C4-2B (cell line): ENCODE measurements around the gene CEP68.

Experiments
- CTCF ChIP-seq: fragments of 450-650 bp; conservative IDR thresholded peaks from 2 replicates; pipeline ENCODE4 v1.5.1; 2017; ENCODE audit warnings: mild to moderate bottlenecking
- ZFX ChIP-seq: fragments of 450-650 bp; IDR thresholded peaks from 2 replicates; pipeline ENCODE4 v1.6.1; 2017

GRCh38 chr2:65015731-65016130, 40.5 kb upstream of the CEP68 start:
- no peak for TF ChIP-seq CTCF
- no peak for TF ChIP-seq ZFX
